SK-N-SH treated with all-trans-retinoic acid at 6 μM for 48 hours (cell line): ENCODE data around the gene SLC7A8.

Experiments
- CSRNP3 ChIP-seq: fragments of 250-450 bp; sonication (Bioruptor Pico); IDR thresholded peaks from 2 replicates; pipeline ENCODE4 v1.5.1; 2021; ENCODE audit warnings: mild to moderate bottlenecking, moderate library complexity
- SNAI2 ChIP-seq: fragments of 250-450 bp; sonication (Bioruptor Pico); IDR thresholded peaks from 2 replicates; pipeline ENCODE4 v1.5.0; 2020; ENCODE audit warnings: mild to moderate bottlenecking, moderate library complexity

- TF ChIP-seq SNAI2 (no peak), CSRNP3 (no peak)
These were observed 69.4 kb downstream of the SLC7A8 start for GRCh38 chr14:23114120-23114458.
